A673 (cell line): Measurements from ENCODE around the gene PAM16. TPM values are rescaled to one million over a fixed set of nuclear protein-coding genes. Genes with fewer than 3 reads are reported as not detected.

Source experiments
- BruUV-seq: library from RNA; stranded (reverse); fragments of 400-500 nt; replicated peaks from 2 replicates; lab custom pipeline; 2021; lab: Mats Ljungman, UMichigan
- CTCF ChIA-PET: fragments of 300-600 bp; sonication (Branson Sonifier 250); formaldehyde crosslinking; loops from one replicate; lab custom pipeline; 2022; ENCODE audit warnings: antibody characterized with exemption; lab: Charles Lee
- POLR2A ChIA-PET: fragments of 300-600 bp; sonication (Branson Sonifier 250); formaldehyde crosslinking; loops from one replicate; lab custom pipeline; 2022; ENCODE audit warnings: antibody characterized with exemption; ENCODE audit not compliant: low non-redundant PET; lab: Charles Lee
- DNase-seq: peaks from one replicate; pipeline ENCODE4 v3.0.0-alpha.2; 2015; ENCODE audit warnings: low spot score
- H3K27ac ChIP-seq: fragments of 200-600 bp; sonication (generic); 2 replicates; pipeline ENCODE4 v1.5.1; 2016; ENCODE audit warnings: mixed run types, low read depth, mild to moderate bottlenecking, mixed read lengths, antibody characterized with exemption, low read length; ENCODE audit not compliant: poor library complexity, severe bottlenecking
- H3K27me3 ChIP-seq: fragments of 200-600 bp; sonication (generic); replicated peaks from 2 replicates; pipeline ENCODE4 v1.6.1; 2017; ENCODE audit warnings: mixed run types, low read depth, mild to moderate bottlenecking, mixed read lengths, antibody characterized with exemption, low read length; ENCODE audit not compliant: insufficient read depth, poor library complexity
- H3K36me3 ChIP-seq: fragments of 200-600 bp; sonication (generic); 2 replicates; pipeline ENCODE4 v1.6.1; 2016; ENCODE audit warnings: mixed run types, mild to moderate bottlenecking, mixed read lengths, antibody characterized with exemption, low read length; ENCODE audit not compliant: insufficient read depth, poor library complexity, severe bottlenecking
- H3K4me1 ChIP-seq: fragments of 200-600 bp; sonication (generic); 2 replicates; pipeline ENCODE4 v1.6.1; 2017; ENCODE audit warnings: mixed run types, mild to moderate bottlenecking, mixed read lengths, antibody characterized with exemption, low read length; ENCODE audit not compliant: insufficient read depth, poor library complexity, severe bottlenecking
- H3K4me3 ChIP-seq: fragments of 200-600 bp; sonication (generic); 2 replicates; pipeline ENCODE4 v1.5.1; 2016; ENCODE audit warnings: low read depth, mixed run types, mild to moderate bottlenecking, mixed read lengths, low read length; ENCODE audit not compliant: poor library complexity, severe bottlenecking
- H3K9me3 ChIP-seq: fragments of 200-600 bp; sonication (generic); 2 replicates; pipeline ENCODE4 v1.6.1; 2016; ENCODE audit warnings: mixed run types, low read depth, mild to moderate bottlenecking, mixed read lengths, antibody characterized with exemption, low read length; ENCODE audit not compliant: poor library complexity, severe bottlenecking
- EZH2 ChIP-seq: fragments of 200-600 bp; sonication (generic); IDR thresholded peaks from 2 replicates; pipeline ENCODE4 v1.6.1; 2017; ENCODE audit warnings: borderline replicate concordance, low read depth, mild to moderate bottlenecking, mixed read lengths, antibody characterized with exemption, low read length; ENCODE audit not compliant: poor library complexity, severe bottlenecking
- intact Hi-C: fragments of 100-400 bp; cut with micrococcal nuclease; formaldehyde crosslinking; loops from one replicate; pipeline ENCODE4 v1.10.0; 2022; ENCODE audit not compliant: unreplicated experiment
- total RNA-seq: library from RNA; stranded (reverse); gene quantifications from 2 replicates; pipeline ENCODE4 v1.2.3, GENCODE V29; 2021
- TF ChIP-seq, protein P1 (sequence below): fragments of 300-800, 200-600 bp; sonication (generic); conservative IDR thresholded peaks from 2 replicates; pipeline ENCODE4 v1.5.1; 2017; ENCODE audit warnings: low read depth, mild to moderate bottlenecking, antibody characterized with exemption, low read length, moderate library complexity, mixed read lengths

The PAM16 gene
- total RNA-seq, 1 experiment from 2014 or later, result 90.3 TPM

- no peaks in the 10 kb centered on the region for H3K27me3 ChIP-seq
- no peaks in the 10 kb centered on the region for H3K9me3 ChIP-seq
- TF ChIP-seq, protein P1, sequence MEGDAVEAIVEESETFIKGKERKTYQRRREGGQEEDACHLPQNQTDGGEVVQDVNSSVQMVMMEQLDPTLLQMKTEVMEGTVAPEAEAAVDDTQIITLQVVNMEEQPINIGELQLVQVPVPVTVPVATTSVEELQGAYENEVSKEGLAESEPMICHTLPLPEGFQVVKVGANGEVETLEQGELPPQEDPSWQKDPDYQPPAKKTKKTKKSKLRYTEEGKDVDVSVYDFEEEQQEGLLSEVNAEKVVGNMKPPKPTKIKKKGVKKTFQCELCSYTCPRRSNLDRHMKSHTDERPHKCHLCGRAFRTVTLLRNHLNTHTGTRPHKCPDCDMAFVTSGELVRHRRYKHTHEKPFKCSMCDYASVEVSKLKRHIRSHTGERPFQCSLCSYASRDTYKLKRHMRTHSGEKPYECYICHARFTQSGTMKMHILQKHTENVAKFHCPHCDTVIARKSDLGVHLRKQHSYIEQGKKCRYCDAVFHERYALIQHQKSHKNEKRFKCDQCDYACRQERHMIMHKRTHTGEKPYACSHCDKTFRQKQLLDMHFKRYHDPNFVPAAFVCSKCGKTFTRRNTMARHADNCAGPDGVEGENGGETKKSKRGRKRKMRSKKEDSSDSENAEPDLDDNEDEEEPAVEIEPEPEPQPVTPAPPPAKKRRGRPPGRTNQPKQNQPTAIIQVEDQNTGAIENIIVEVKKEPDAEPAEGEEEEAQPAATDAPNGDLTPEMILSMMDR, result no peak
- no peak for TF ChIP-seq EZH2
- no peaks in the 10 kb centered on the region for H3K36me3 ChIP-seq
- H3K27ac ChIP-seq, result no peak overlapping the region
- no peaks in the 10 kb centered on the region for H3K4me1 ChIP-seq
- CTCF ChIA-PET, result interaction anchor here (3.8 kb wide), 1 partner anchor 42 kb away, joined by 37 read pairs; no protein-coding TSS in a partner anchor
- H3K4me3 ChIP-seq, result no peak overlapping the region
- no peak for DNase-seq
- intact Hi-C loops, result no loop called here
- BruUV-seq, result no TSS peak
- POLR2A ChIA-PET, result no interaction called here
Observed at GRCh38 chr16:4361033-4361943, 10.2 kb upstream of the PAM16 start.

- no TSS peak for BruUV-seq
- DNase-seq, result peak; percentile 37
- POLR2A ChIA-PET, result no interaction called here
Observed at GRCh38 chr16:4360538-4361021, 9.5 kb upstream of the PAM16 start.

GRCh38 chr16:4359914-4360313 lies 8.8 kb upstream of the PAM16 start:
- CTCF ChIA-PET, result interaction anchor here (3.8 kb wide), 1 partner anchor 43 kb away, joined by 37 read pairs; no protein-coding TSS in a partner anchor
- no peak for DNase-seq

More at GRCh38 chr16:4360538-4361021, 9.5 kb upstream of the PAM16 start:
- intact Hi-C loops, result no loop called here
- Histone ChIP-seq H3K27me3 (no peaks in the 10 kb centered on the region), H3K36me3 (no peaks in the 10 kb centered on the region), H3K27ac (no peak overlapping the region), H3K9me3 (no peaks in the 10 kb centered on the region), H3K4me1 (no peaks in the 10 kb centered on the region), H3K4me3 (no peak overlapping the region)
- CTCF ChIA-PET, result interaction anchor here (3.8 kb wide), 1 partner anchor 43 kb away, joined by 37 read pairs; no protein-coding TSS in a partner anchor
- TF ChIP-seq, protein P1, result no peak
- no peak for TF ChIP-seq EZH2

More at GRCh38 chr16:4359914-4360313, 8.8 kb upstream of the PAM16 start:
- no peak overlapping the region for H3K27ac ChIP-seq
- no peaks in the 10 kb centered on the region for H3K36me3 ChIP-seq
- BruUV-seq, result no TSS peak
- TF ChIP-seq, protein P1, result no peak
- TF ChIP-seq EZH2, result no peak
- no peaks in the 10 kb centered on the region for H3K9me3 ChIP-seq
- no peaks in the 10 kb centered on the region for H3K27me3 ChIP-seq
- no peak overlapping the region for H3K4me3 ChIP-seq
- intact Hi-C loops, result loop anchor here (1.0 kb wide), 1 partner anchor 42 kb away; no protein-coding TSS in a partner anchor
- no peaks in the 10 kb centered on the region for H3K4me1 ChIP-seq
- POLR2A ChIA-PET, result no interaction called here
